Mesodermal cell (in vitro differentiated cells): ENCODE measurements around the gene NSUN7.
"Not testable (repeated sequence)": the region's sequence is repeated elsewhere in the genome, so short reads cannot be mapped to it uniquely, and the experiment has no call there.

Experiments
- H3K27ac ChIP-seq: 2 replicates; pipeline ENCODE4 v1.7.0; 2013; ENCODE audit warnings: mild to moderate bottlenecking, low read depth, low read length, moderate library complexity; ENCODE audit not compliant: severe bottlenecking
- H3K36me3 ChIP-seq: 2 replicates; pipeline ENCODE4 v1.7.1; 2013; ENCODE audit warnings: mild to moderate bottlenecking, low read length, moderate library complexity; ENCODE audit not compliant: control insufficient read depth, insufficient read depth
- H3K4me1 ChIP-seq: one replicate; pipeline ENCODE4 v1.7.1; 2013; ENCODE audit warnings: mild to moderate bottlenecking, low read length; ENCODE audit not compliant: insufficient read depth, control insufficient read depth, poor library complexity, severe bottlenecking
- H3K4me3 ChIP-seq: 2 replicates; pipeline ENCODE4 v1.7.0; 2013; ENCODE audit warnings: low read length, control low read depth, mild to moderate bottlenecking; ENCODE audit not compliant: insufficient read depth, poor library complexity, severe bottlenecking; ENCODE audit errors: extremely low read depth
- H3K9me3 ChIP-seq: 2 replicates; pipeline ENCODE4 v1.7.1; 2013; ENCODE audit warnings: mild to moderate bottlenecking, low read length, moderate library complexity; ENCODE audit not compliant: control insufficient read depth
- WGBS, 2 experiments: methylation state at CpG; one replicate each; pipeline ENCODE4 v1.1.5; 2013; ENCODE audit warnings: missing lambda C conversion rate in 2 of 2; ENCODE audit not compliant: insufficient coverage in 2 of 2; 5-methylcytosine and 5-hydroxymethylcytosine counted together

Gene NSUN7

GRCh38 chr4:40812386-40812785, 62.6 kb downstream of the NSUN7 start:
- WGBS, 2 experiments = 92 to 94% methylated on average over 7 to 8 of the region's 8 CpGs

GRCh38 chr4:40812856-40813255, 63.1 kb downstream of the NSUN7 start:
- Histone ChIP-seq H3K36me3 (peaks cover 8% of the 10 kb centered on the region), H3K4me3 (no peak overlapping the region), H3K27ac (no peak overlapping the region), H3K9me3 (no peaks in the 10 kb centered on the region), H3K4me1 (peaks cover 7% of the 10 kb centered on the region)
- WGBS, 2 experiments = 88% methylated on average over 2 of the region's 2 CpGs; no CpG with 5 or more reads in 1 of the 2 experiments

More at GRCh38 chr4:40812386-40812785, 62.6 kb downstream of the NSUN7 start:
- Histone ChIP-seq H3K27ac (no peak overlapping the region), H3K4me3 (no peak overlapping the region), H3K9me3 (no peaks in the 10 kb centered on the region), H3K36me3 (peaks cover 8% of the 10 kb centered on the region), H3K4me1 (peaks cover 7% of the 10 kb centered on the region)

- WGBS, 2 experiments = 87 to 89% methylated on average over 4 to 5 of the region's 6 CpGs
- H3K4me1 ChIP-seq, H3K9me3 ChIP-seq, H3K4me3 ChIP-seq, H3K27ac ChIP-seq: not testable (repeated sequence)
- peaks cover 19% of the 10 kb centered on the region for H3K36me3 ChIP-seq
These were observed 67.4 kb downstream of the NSUN7 start for GRCh38 chr4:40817157-40817556.

GRCh38 chr4:40820101-40820500, 70.3 kb downstream of the NSUN7 start:
- Histone ChIP-seq H3K4me3 (no peak overlapping the region), H3K9me3 (no peaks in the 10 kb centered on the region), H3K36me3 (peaks cover 25% of the 10 kb centered on the region), H3K4me1 (no peaks in the 10 kb centered on the region), H3K27ac (no peak overlapping the region)
- WGBS, 2 experiments = 93 to 97% methylated on average over 7 to 9 of the region's 11 CpGs

GRCh38 chr4:40822420-40823166, 72.8 kb downstream of the NSUN7 start:
- WGBS, 2 experiments = 93 to 95% methylated on average over 6 to 8 of the region's 8 CpGs
- Histone ChIP-seq H3K9me3 (no peaks in the 10 kb centered on the region), H3K4me1 (no peaks in the 10 kb centered on the region), H3K27ac (no peak overlapping the region), H3K4me3 (no peak overlapping the region), H3K36me3 (peaks cover 23% of the 10 kb centered on the region)

- H3K36me3 ChIP-seq = peaks cover 23% of the 10 kb centered on the region
- WGBS, 2 experiments = 94 to 96% methylated on average over 17 of the region's 19 CpGs
- H3K9me3 ChIP-seq = no peaks in the 10 kb centered on the region
These were observed 75.5 kb downstream of the NSUN7 start for GRCh38 chr4:40825014-40825838.

GRCh38 chr4:40826821-40827220, 77.1 kb downstream of the NSUN7 start:
- H3K4me3 ChIP-seq = no peak overlapping the region
- H3K36me3 ChIP-seq = peaks cover 15% of the 10 kb centered on the region
- no peaks in the 10 kb centered on the region for H3K9me3 ChIP-seq
- no peaks in the 10 kb centered on the region for H3K4me1 ChIP-seq
- WGBS, 2 experiments = 80 to 87% methylated on average over 2 to 4 of the region's 5 CpGs
- no peak overlapping the region for H3K27ac ChIP-seq

More at GRCh38 chr4:40825014-40825838, 75.5 kb downstream of the NSUN7 start:
- no peak overlapping the region for H3K4me3 ChIP-seq
- no peaks in the 10 kb centered on the region for H3K4me1 ChIP-seq
- no peak overlapping the region for H3K27ac ChIP-seq

- no peak overlapping the region for H3K27ac ChIP-seq
- 86 to 100% methylated on average over 4 to 6 of the region's 6 CpGs for WGBS, 2 experiments
- peaks cover 9% of the 10 kb centered on the region for H3K36me3 ChIP-seq
- no peaks in the 10 kb centered on the region for H3K4me1 ChIP-seq
- no peaks in the 10 kb centered on the region for H3K9me3 ChIP-seq
- no peak overlapping the region for H3K4me3 ChIP-seq
These were observed 78.0 kb downstream of the NSUN7 start for GRCh38 chr4:40827758-40828157.

GRCh38 chr4:40828661-40829060, 78.9 kb downstream of the NSUN7 start:
- no peaks in the 10 kb centered on the region for H3K9me3 ChIP-seq
- no peaks in the 10 kb centered on the region for H3K4me1 ChIP-seq
- 89 to 90% methylated on average over 8 to 9 of the region's 9 CpGs for WGBS, 2 experiments
- peaks cover 9% of the 10 kb centered on the region for H3K36me3 ChIP-seq
- no peak overlapping the region for H3K4me3 ChIP-seq
- H3K27ac ChIP-seq = no peak overlapping the region

- 88 to 95% methylated on average over 4 of the region's 4 CpGs for whole genome bisulfite sequencing, 2 experiments
- Histone ChIP-seq H3K27ac (no peak overlapping the region), H3K4me1 (no peaks in the 10 kb centered on the region), H3K4me3 (no peak overlapping the region), H3K9me3 (no peaks in the 10 kb centered on the region), H3K36me3 (peaks cover 9% of the 10 kb centered on the region)
These were observed 79.8 kb downstream of the NSUN7 start for GRCh38 chr4:40829586-40829985.
